NT2/D1 (cell line): ENCODE data around the gene RPS28.

Source experiments
- SUZ12 ChIP-seq: IDR thresholded peaks from 2 replicates; pipeline ENCODE4 v1.6.1; 2011; ENCODE audit not compliant: insufficient read length, insufficient read depth; ENCODE audit errors: extremely low read depth
- ZNF274 ChIP-seq: IDR thresholded peaks from 2 replicates; pipeline ENCODE4 v1.6.1; 2011; ENCODE audit warnings: mild to moderate bottlenecking, low read depth, low read length

GRCh38 chr19:8363803-8364771 is 42.8 kb downstream of the RPS28 start, which contains the start of gene ANGPTL4:
- no peak for TF ChIP-seq ZNF274
- TF ChIP-seq SUZ12, result no peak
